H9 (cell line): Measurements from ENCODE around the gene AGPAT1. TPM values are rescaled to one million over a fixed set of nuclear protein-coding genes. Genes with fewer than 3 reads are reported as not detected.

Source experiments
- DNase-seq: peaks from one replicate; pipeline ENCODE4 v3.0.0-alpha.2; 2017
- H2AFZ ChIP-seq: one replicate; pipeline ENCODE4 v1.6.1; 2013; ENCODE audit warnings: mild to moderate bottlenecking, low read length, control low read depth, moderate library complexity
- H2AK5ac ChIP-seq: 2 replicates; pipeline ENCODE4 v1.6.1; 2013; ENCODE audit warnings: low read length, control low read depth, mixed read lengths; ENCODE audit not compliant: insufficient read length
- H2BK120ac ChIP-seq: one replicate; pipeline ENCODE4 v1.6.1; 2013; ENCODE audit warnings: low read depth, mild to moderate bottlenecking, low read length, control low read depth, inconsistent platforms; ENCODE audit not compliant: poor library complexity, severe bottlenecking
- H2BK12ac ChIP-seq: 2 replicates; pipeline ENCODE4 v1.6.1; 2013; ENCODE audit warnings: low read length, control low read depth, mixed read lengths, low read depth; ENCODE audit not compliant: insufficient read length
- H2BK15ac ChIP-seq: 2 replicates; pipeline ENCODE4 v1.6.1; 2013; ENCODE audit warnings: low read depth, low read length, control low read depth
- H2BK20ac ChIP-seq: one replicate; pipeline ENCODE4 v1.6.1; 2013; ENCODE audit warnings: low read depth, mild to moderate bottlenecking, low read length, control low read depth, inconsistent platforms; ENCODE audit not compliant: poor library complexity, severe bottlenecking
- H2BK5ac ChIP-seq: 2 replicates; pipeline ENCODE4 v1.6.1; 2013; ENCODE audit warnings: low read length, control low read depth, mixed read lengths; ENCODE audit not compliant: insufficient read length
- H3K14ac ChIP-seq: 2 replicates; pipeline ENCODE4 v1.6.1; 2013; ENCODE audit warnings: low read length, control low read depth; ENCODE audit not compliant: insufficient read depth
- H3K18ac ChIP-seq: 2 replicates; pipeline ENCODE4 v1.6.1; 2013; ENCODE audit warnings: low read depth, mild to moderate bottlenecking, mixed read lengths, low read length, control low read depth; ENCODE audit not compliant: insufficient read length
- H3K23ac ChIP-seq: 2 replicates; pipeline ENCODE4 v1.6.1; 2013; ENCODE audit warnings: low read length, control low read depth, mixed read lengths, low read depth; ENCODE audit not compliant: insufficient read length
- H3K23me2 ChIP-seq: 2 replicates; pipeline ENCODE4 v1.6.1; 2013; ENCODE audit warnings: low read depth, mild to moderate bottlenecking, mixed read lengths, low read length, control low read depth; ENCODE audit not compliant: insufficient read length, poor library complexity, severe bottlenecking
- H3K27ac ChIP-seq: 2 replicates; pipeline ENCODE4 v1.5.1; 2013; ENCODE audit warnings: low read length, control low read depth, mixed read lengths, low read depth; ENCODE audit not compliant: insufficient read length
- H3K27me3 ChIP-seq: 2 replicates; pipeline ENCODE4 v1.6.1; 2013; ENCODE audit warnings: low read length, control low read depth, inconsistent platforms; ENCODE audit not compliant: insufficient read depth
- H3K4ac ChIP-seq: 2 replicates; pipeline ENCODE4 v1.6.1; 2013; ENCODE audit warnings: low read depth, mild to moderate bottlenecking, control low read depth, inconsistent platforms, low read length, moderate library complexity
- H3K4me1 ChIP-seq: 2 replicates; pipeline ENCODE4 v1.6.1; 2013; ENCODE audit warnings: low read length, control low read depth, inconsistent platforms; ENCODE audit not compliant: insufficient read depth
- H3K4me2 ChIP-seq: 2 replicates; pipeline ENCODE4 v1.6.1; 2013; ENCODE audit warnings: low read length, control low read depth, mixed read lengths; ENCODE audit not compliant: insufficient read length, insufficient read depth
- H3K56ac ChIP-seq: 2 replicates; pipeline ENCODE4 v1.6.1; 2013; ENCODE audit warnings: low read depth, mild to moderate bottlenecking, mixed read lengths, low read length, control low read depth; ENCODE audit not compliant: insufficient read length
- H3K79me1 ChIP-seq: 2 replicates; pipeline ENCODE4 v1.6.1; 2013; ENCODE audit warnings: low read depth, mild to moderate bottlenecking, moderate library complexity, low read length, control low read depth, inconsistent platforms; ENCODE audit not compliant: insufficient read depth, poor library complexity, severe bottlenecking
- H3K79me2 ChIP-seq: 2 replicates; pipeline ENCODE4 v1.6.1; 2013; ENCODE audit warnings: low read length, control low read depth, inconsistent platforms; ENCODE audit not compliant: insufficient read depth
- H3K9ac ChIP-seq: 2 replicates; pipeline ENCODE4 v1.6.1; 2013; ENCODE audit warnings: low read length, control low read depth, mixed read lengths; ENCODE audit not compliant: insufficient read length; ENCODE audit errors: extremely low read depth
- H3K9me3 ChIP-seq: one replicate; pipeline ENCODE4 v1.6.1; 2013; ENCODE audit warnings: low read depth, low read length, inconsistent platforms; ENCODE audit not compliant: control insufficient read depth
- H3T11ph ChIP-seq: one replicate; pipeline ENCODE4 v1.6.1; 2013; ENCODE audit warnings: mild to moderate bottlenecking, low read length, control low read depth, inconsistent platforms
- H4K20me1 ChIP-seq: one replicate; pipeline ENCODE4 v1.6.1; 2013; ENCODE audit not compliant: control insufficient read depth, insufficient read length, insufficient read depth
- H4K5ac ChIP-seq: 2 replicates; pipeline ENCODE4 v1.6.1; 2013; ENCODE audit warnings: low read depth, mild to moderate bottlenecking, mixed read lengths, low read length, control low read depth; ENCODE audit not compliant: insufficient read length
- H4K8ac ChIP-seq: replicated peaks from 2 replicates; pipeline ENCODE4 v1.6.1; 2013; ENCODE audit warnings: low read length, control low read depth, mixed read lengths, low read depth; ENCODE audit not compliant: insufficient read length
- H4K91ac ChIP-seq: 2 replicates; pipeline ENCODE4 v1.6.1; 2013; ENCODE audit warnings: low read depth, mild to moderate bottlenecking, moderate library complexity, mixed read lengths, low read length, control low read depth; ENCODE audit not compliant: insufficient read length
- H3K27ac Mint-ChIP-seq, 3 experiments: 2 replicates in 2 of 3; 3 replicates in 1 of 3; pipeline ENCODE4 v1.8.0; 2020 to 2021; ENCODE audit warnings: mixed read lengths in 3 of 3, mild to moderate bottlenecking in 1 of 3, moderate library complexity in 1 of 3
- H3K27me3 Mint-ChIP-seq: 2 replicates; pipeline ENCODE4 v1.8.0; 2021; ENCODE audit warnings: low read depth, mild to moderate bottlenecking, moderate library complexity, mixed read lengths
- H3K36me3 Mint-ChIP-seq, 3 experiments: 2 replicates in 2 of 3; 3 replicates in 1 of 3; pipeline ENCODE4 v1.8.0; 2020 to 2021; ENCODE audit warnings: low read depth in 3 of 3, mixed read lengths in 3 of 3; ENCODE audit not compliant: insufficient read depth in 1 of 3
- H3K4me1 Mint-ChIP-seq, 2 experiments: 2 replicates each; pipeline ENCODE4 v1.8.0; 2020; ENCODE audit warnings: mixed read lengths in 2 of 2
- H3K4me3 Mint-ChIP-seq, 2 experiments: 2 replicates in 1 of 2; 3 replicates in 1 of 2; pipeline ENCODE4 v1.8.0; 2020 to 2021; ENCODE audit warnings: mild to moderate bottlenecking in 2 of 2, mixed read lengths in 2 of 2, moderate library complexity in 1 of 2
- H3K9me3 Mint-ChIP-seq, 2 experiments: 2 replicates in 1 of 2; 3 replicates in 1 of 2; pipeline ENCODE4 v1.8.0; 2020; ENCODE audit warnings: mild to moderate bottlenecking in 2 of 2, mixed read lengths in 2 of 2, moderate library complexity in 1 of 2
- CTCF ChIP-seq: fragments of 200-600 bp; sonication (generic); conservative IDR thresholded peaks from 3 replicates; pipeline ENCODE4 v1.8.0; 2021; ENCODE audit warnings: antibody characterized with exemption, mild to moderate bottlenecking
- WGBS: extraction: QIAGEN DNeasy Blood & Tissue Kit; methylation state at CpG from one replicate; pipeline ENCODE4 v1.1.7; 2013; ENCODE audit warnings: missing lambda C conversion rate, low lambda C conversion rate, mixed read lengths; ENCODE audit not compliant: insufficient read length; ENCODE audit errors: extremely low coverage; 5-methylcytosine and 5-hydroxymethylcytosine counted together
- total RNA-seq: library from RNA; stranded (reverse); gene quantifications from 2 replicates; pipeline ENCODE4 v1.2.1, GENCODE V29; 2021

The AGPAT1 gene
- total RNA-seq, 1 experiment from 2014 or later, result 89.5 TPM

GRCh38 chr6:32153564-32154513 is 22.0 kb downstream of the AGPAT1 start, which contains the start of gene PPT2:
PPT2 (plus strand) TSS chr6:32154141; CDS start chr6:32154595, 454 bp downstream.
- Histone ChIP-seq H3K27me3 (no peaks in the 10 kb centered on the region; the same call in 1 of the 2 replicates), H4K20me1 (no peaks in the 10 kb centered on the region), H4K8ac (no peak within 1 kb of the TSS), H2BK12ac (no peak within 1 kb of the TSS), H3K4ac (no peak within 1 kb of the TSS), H3K27ac (no peak within 1 kb of the TSS), H2BK5ac (no peak within 1 kb of the TSS), H2AFZ (no peak within 1 kb of the TSS), H2BK20ac (no peak within 1 kb of the TSS), H3K9ac (peak within 1 kb of the TSS; percentile 60), H4K5ac (no peak within 1 kb of the TSS), H2BK15ac (no peak within 1 kb of the TSS), H4K91ac (no peak within 1 kb of the TSS), H3K56ac (no peak within 1 kb of the TSS), H2BK120ac (no peak within 1 kb of the TSS), H3K18ac (peak within 1 kb of the TSS; percentile 54), H3T11ph (no peak within 1 kb of the TSS), H3K79me2 (no peaks in the 10 kb centered on the region; the same call in 1 of the 2 replicates), H3K14ac (peak within 1 kb of the TSS; percentile 72; the same call in 1 of the 2 replicates), H3K9me3 (no peaks in the 10 kb centered on the region), H3K23me2 (peaks cover 35% of the 10 kb centered on the region), H3K4me1 (peaks cover 2% of the 10 kb centered on the region; the same call in 1 of the 2 replicates), H2AK5ac (no peak within 1 kb of the TSS), H3K79me1 (no peaks in the 10 kb centered on the region), H3K4me2 (peak within 1 kb of the TSS; percentile 81), H3K23ac (no peak within 1 kb of the TSS)
- peak within 1 kb of the TSS; percentile 97 to 98 for H3K4me3 Mint-ChIP-seq
- H3K9me3 Mint-ChIP-seq, result no peaks in the 10 kb centered on the region
- WGBS, result no CpG with 5 or more reads among the region's 52 CpGs
- peaks cover 4% of the 10 kb centered on the region for H3K27me3 Mint-ChIP-seq
- peaks cover 24 to 35% (median 25%) of the 10 kb centered on the region in 3 experiments for H3K36me3 Mint-ChIP-seq
- peak; percentile 93 for DNase-seq
- H3K4me1 Mint-ChIP-seq, result peaks cover 35 to 43% of the 10 kb centered on the region in 2 experiments
- peak; percentile 43; the same call in 1 of the 3 replicates for TF ChIP-seq CTCF
- peak within 1 kb of the TSS; percentile 76 to 99 (median 99) for H3K27ac Mint-ChIP-seq
